ENCODE data around the gene DMBX1. TPM values are rescaled to one million over a fixed set of nuclear protein-coding genes. Genes with fewer than 3 reads are reported as not detected.

DMBX1 gene
- total RNA-seq, 1 experiment from 2014 or later, result 0.79 TPM

DNA sequence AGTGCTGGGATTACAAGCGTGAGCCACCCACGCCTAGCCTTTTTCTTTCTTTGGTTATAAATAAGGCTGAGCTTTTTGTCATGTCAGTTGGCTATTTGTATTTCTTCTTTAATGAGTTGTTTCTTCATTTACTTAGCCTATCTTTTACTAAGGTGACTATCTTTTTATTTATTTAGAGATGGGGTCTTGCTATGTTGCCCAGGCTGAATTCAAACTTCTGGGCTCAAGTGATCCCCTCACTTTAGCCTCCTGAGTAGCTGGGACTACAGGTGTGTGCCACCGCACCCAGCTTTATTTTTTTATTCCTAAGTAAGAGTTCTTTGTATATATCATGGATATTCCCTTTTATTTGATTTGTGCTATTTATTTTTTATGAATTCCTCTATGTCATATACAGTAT lies 11.9 kb downstream of the DMBX1 start:
- Histone ChIP-seq H2AFZ (no peak overlapping the region), H3K27ac (no peak overlapping the region), H3K9me2 (ENCODE audit: insufficient read depth) (no peaks in the 10 kb centered on the region), H3K36me3 (ENCODE audit: low read depth) (no peaks in the 10 kb centered on the region), H3K4me2 (no peak overlapping the region), H4K20me1 (ENCODE audit: insufficient read depth) (no peaks in the 10 kb centered on the region), H3K27me3 (ENCODE audit: insufficient read depth, low read depth) (peaks cover 8% of the 10 kb centered on the region), H3K4me1 (replicated peaks; ENCODE audit: insufficient read depth) (no peaks in the 10 kb centered on the region), H3K79me2 (ENCODE audit: low read depth) (no peaks in the 10 kb centered on the region), H3K4me3 (no peak overlapping the region), H3K9me3 (ENCODE audit: insufficient read depth, low read depth) (no peaks in the 10 kb centered on the region), H3F3A (ENCODE audit: insufficient read depth, low read depth) (no peaks in the 10 kb centered on the region)
- TF ChIP-seq EZH2 (IDR thresholded peaks at IDR 0.05; ENCODE audit: low read depth), result no peak
- TF ChIP-seq, protein P1, sequence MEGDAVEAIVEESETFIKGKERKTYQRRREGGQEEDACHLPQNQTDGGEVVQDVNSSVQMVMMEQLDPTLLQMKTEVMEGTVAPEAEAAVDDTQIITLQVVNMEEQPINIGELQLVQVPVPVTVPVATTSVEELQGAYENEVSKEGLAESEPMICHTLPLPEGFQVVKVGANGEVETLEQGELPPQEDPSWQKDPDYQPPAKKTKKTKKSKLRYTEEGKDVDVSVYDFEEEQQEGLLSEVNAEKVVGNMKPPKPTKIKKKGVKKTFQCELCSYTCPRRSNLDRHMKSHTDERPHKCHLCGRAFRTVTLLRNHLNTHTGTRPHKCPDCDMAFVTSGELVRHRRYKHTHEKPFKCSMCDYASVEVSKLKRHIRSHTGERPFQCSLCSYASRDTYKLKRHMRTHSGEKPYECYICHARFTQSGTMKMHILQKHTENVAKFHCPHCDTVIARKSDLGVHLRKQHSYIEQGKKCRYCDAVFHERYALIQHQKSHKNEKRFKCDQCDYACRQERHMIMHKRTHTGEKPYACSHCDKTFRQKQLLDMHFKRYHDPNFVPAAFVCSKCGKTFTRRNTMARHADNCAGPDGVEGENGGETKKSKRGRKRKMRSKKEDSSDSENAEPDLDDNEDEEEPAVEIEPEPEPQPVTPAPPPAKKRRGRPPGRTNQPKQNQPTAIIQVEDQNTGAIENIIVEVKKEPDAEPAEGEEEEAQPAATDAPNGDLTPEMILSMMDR (conservative IDR thresholded peaks at IDR 0.05), result no peak
- no TSS peak for BruUV-seq (replicated peaks)
- ChIA-PET POLR2A (ENCODE audit: unreplicated experiment) (no interaction called here), CTCF (no interaction called here)
- no peak for DNase-seq
- intact Hi-C loops (cut with micrococcal nuclease; ENCODE audit: unreplicated experiment), result no loop called here

- no peak for DNase-seq
- CTCF ChIA-PET, result no interaction called here
- TF ChIP-seq EZH2 (IDR thresholded peaks at IDR 0.05; ENCODE audit: low read depth), result no peak
- TF ChIP-seq, protein P1 (conservative IDR thresholded peaks at IDR 0.05), result no peak
These were observed 13.8 kb downstream of the DMBX1 start for GRCh38 chr1:46503421-46503820.

DNA sequence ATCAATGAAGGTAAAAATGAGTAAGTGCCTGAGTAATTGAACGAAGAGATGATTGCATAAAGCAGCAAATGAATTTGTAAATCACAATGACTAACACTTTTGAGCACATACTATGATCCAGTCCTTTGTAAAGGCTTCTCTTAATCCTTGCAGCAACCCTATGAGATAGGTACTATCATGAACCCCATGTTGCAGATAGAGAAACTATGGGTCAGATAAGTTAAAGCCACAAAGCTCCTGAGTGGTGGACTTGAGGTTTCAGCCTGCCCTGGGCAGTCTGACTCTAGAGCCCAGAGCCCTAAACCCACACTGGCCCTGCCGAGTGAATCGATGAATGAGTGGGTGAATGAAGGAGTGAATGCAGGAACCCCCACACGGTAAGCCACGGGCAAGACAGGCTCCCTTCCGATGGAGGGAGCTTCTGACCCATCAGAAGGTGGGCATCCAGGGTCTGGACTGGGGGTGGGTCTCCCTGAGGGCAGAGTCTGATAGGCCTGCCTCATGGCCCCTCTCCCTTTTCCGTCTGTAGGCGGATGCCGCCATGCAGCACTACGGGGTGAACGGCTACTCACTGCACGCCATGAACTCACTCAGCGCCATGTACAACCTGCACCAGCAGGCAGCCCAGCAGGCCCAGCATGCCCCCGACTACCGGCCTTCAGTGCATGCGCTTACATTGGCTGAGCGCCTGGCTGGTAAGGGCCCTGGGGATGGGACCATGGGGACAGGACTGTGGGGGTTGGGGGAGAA lies 17.0 kb downstream of the DMBX1 start:
- H3K9me3 ChIP-seq (ENCODE audit: insufficient read depth, low read depth), result no peaks in the 10 kb centered on the region
- no peak for DNase-seq
- H3K79me2 ChIP-seq (ENCODE audit: low read depth), result no peaks in the 10 kb centered on the region
- no peaks in the 10 kb centered on the region for H3K9me2 ChIP-seq (ENCODE audit: insufficient read depth)
- H4K20me1 ChIP-seq (ENCODE audit: insufficient read depth), result no peaks in the 10 kb centered on the region
- POLR2A ChIA-PET (ENCODE audit: unreplicated experiment), result no interaction called here
- H3K27ac ChIP-seq, result no peak overlapping the region
- CTCF ChIA-PET, result no interaction called here
- TF ChIP-seq, protein P1 (conservative IDR thresholded peaks at IDR 0.05), result no peak
- no peak for TF ChIP-seq EZH2 (IDR thresholded peaks at IDR 0.05; ENCODE audit: low read depth)
- intact Hi-C loops (cut with micrococcal nuclease; ENCODE audit: unreplicated experiment), result no loop called here
- peaks cover 6% of the 10 kb centered on the region for H3K27me3 ChIP-seq (ENCODE audit: insufficient read depth, low read depth)
- no peaks in the 10 kb centered on the region for H3K4me1 ChIP-seq (replicated peaks; ENCODE audit: insufficient read depth)
- no peak overlapping the region for H3K4me2 ChIP-seq
- no peak overlapping the region for H3K4me3 ChIP-seq
- no peaks in the 10 kb centered on the region for H3K36me3 ChIP-seq (ENCODE audit: low read depth)
- no peaks in the 10 kb centered on the region for H3F3A ChIP-seq (ENCODE audit: insufficient read depth, low read depth)
- no TSS peak for BruUV-seq (replicated peaks)
- H2AFZ ChIP-seq, result no peak overlapping the region

More at GRCh38 chr1:46503421-46503820, 13.8 kb downstream of the DMBX1 start:
- intact Hi-C loops (cut with micrococcal nuclease; ENCODE audit: unreplicated experiment), result no loop called here
- no TSS peak for BruUV-seq (replicated peaks)
- H3K79me2 ChIP-seq (ENCODE audit: low read depth), result no peaks in the 10 kb centered on the region
- peaks cover 8% of the 10 kb centered on the region for H3K27me3 ChIP-seq (ENCODE audit: insufficient read depth, low read depth)
- no peaks in the 10 kb centered on the region for H3K9me2 ChIP-seq (ENCODE audit: insufficient read depth)
- POLR2A ChIA-PET (ENCODE audit: unreplicated experiment), result no interaction called here
- H3K4me3 ChIP-seq, result no peak overlapping the region
- H3K9me3 ChIP-seq (ENCODE audit: insufficient read depth, low read depth), result no peaks in the 10 kb centered on the region
- no peak overlapping the region for H2AFZ ChIP-seq
- H3K27ac ChIP-seq, result no peak overlapping the region
- H3K36me3 ChIP-seq (ENCODE audit: low read depth), result no peaks in the 10 kb centered on the region
- no peaks in the 10 kb centered on the region for H3K4me1 ChIP-seq (replicated peaks; ENCODE audit: insufficient read depth)
- no peak overlapping the region for H3K4me2 ChIP-seq
- no peaks in the 10 kb centered on the region for H3F3A ChIP-seq (ENCODE audit: insufficient read depth, low read depth)
- H4K20me1 ChIP-seq (ENCODE audit: insufficient read depth), result no peaks in the 10 kb centered on the region
